Esophagus muscularis mucosa (tissue), 4 donors: Measurements from ENCODE around the gene ARHGAP32. TPM values are rescaled to one million over a fixed set of nuclear protein-coding genes. Genes with fewer than 3 reads are reported as not detected.

Experiments used
- DNase-seq: peaks from one replicate; pipeline ENCODE4 v3.0.0-alpha.2; 2017; ENCODE audit errors: extremely low spot score
- H3K27ac ChIP-seq, 4 donors: fragments of 200-600 bp; sonication (generic); replicated peaks in 1 of 4; 1 replicate in 3 of 4; 2 replicates in 1 of 4; pipeline ENCODE4 v1.5.1; 2016 to 2019; ENCODE audit warnings: mild to moderate bottlenecking in 1 of 4
- H3K27me3 ChIP-seq, 4 donors: fragments of 200-600 bp; sonication (generic); one replicate each; pipeline versions ENCODE4 v1.5.1 to v1.6.0; 2016 to 2019
- H3K36me3 ChIP-seq, 4 donors: fragments of 200-600 bp; sonication (generic); one replicate each; pipeline ENCODE4 v1.5.1; 2016 to 2019
- H3K4me1 ChIP-seq, 4 donors: fragments of 200-600 bp; sonication (generic); one replicate each; pipeline ENCODE4 v1.5.1; 2016 to 2019
- H3K4me3 ChIP-seq, 4 donors: fragments of 200-600 bp; sonication (generic); 1 replicate in 2 of 4; 2 replicates in 2 of 4; pipeline ENCODE4 v1.5.1; 2016 to 2019; ENCODE audit warnings: mild to moderate bottlenecking in 4 of 4, moderate library complexity in 1 of 4
- H3K9me3 ChIP-seq, 4 donors: fragments of 200-600 bp; sonication (generic); 1 replicate in 3 of 4; 2 replicates in 1 of 4; pipeline ENCODE4 v1.5.1; 2016 to 2019
- EP300 ChIP-seq: sonication (generic); formaldehyde crosslinking; IDR thresholded peaks from one replicate; pipeline ENCODE4 v1.6.1; 2017; ENCODE audit warnings: antibody characterized with exemption
- POLR2A ChIP-seq: fragments of 450-650 bp; IDR thresholded peaks from one replicate; pipeline ENCODE4 v1.6.1; 2017; ENCODE audit warnings: antibody characterized with exemption, moderate library complexity, mild to moderate bottlenecking, low read depth
- POLR2AphosphoS5 ChIP-seq, 2 donors: sonication (generic); formaldehyde crosslinking; IDR thresholded peaks; one replicate each; pipeline ENCODE4 v1.6.1; 2017; ENCODE audit warnings: antibody characterized with exemption in 2 of 2
- WGBS: methylation state at CpG from one replicate; pipeline ENCODE4 v1.1.5; 2018; 5-methylcytosine and 5-hydroxymethylcytosine counted together
- intact Hi-C: fragments of 100-400 bp; cut with DNase I; formaldehyde crosslinking; loops from one replicate; pipeline ENCODE4 v1.15.1; 2023
- total RNA-seq, 4 donors: library from RNA; depleted of rRNA; stranded (reverse); fragments of >200 nt; gene quantifications; one replicate each; pipeline versions ENCODE4 v1.1.0 to v1.2.1, GENCODE V29; 2016
- TF ChIP-seq, protein P1 (sequence below), 3 experiments: fragments of 200-600 bp in 2 of 3; fragments of 450-650 bp in 1 of 3; sonication (generic) in 2 of 3; IDR thresholded peaks; one replicate each; pipeline ENCODE4 v1.5.1; 2017 to 2019; ENCODE audit warnings: antibody characterized with exemption in 3 of 3, mild to moderate bottlenecking in 2 of 3, moderate library complexity in 1 of 3

Gene ARHGAP32
- total RNA-seq, 4 donors from 2014 or later, result 11.9 to 17.0 (median 15.8) TPM

DNA sequence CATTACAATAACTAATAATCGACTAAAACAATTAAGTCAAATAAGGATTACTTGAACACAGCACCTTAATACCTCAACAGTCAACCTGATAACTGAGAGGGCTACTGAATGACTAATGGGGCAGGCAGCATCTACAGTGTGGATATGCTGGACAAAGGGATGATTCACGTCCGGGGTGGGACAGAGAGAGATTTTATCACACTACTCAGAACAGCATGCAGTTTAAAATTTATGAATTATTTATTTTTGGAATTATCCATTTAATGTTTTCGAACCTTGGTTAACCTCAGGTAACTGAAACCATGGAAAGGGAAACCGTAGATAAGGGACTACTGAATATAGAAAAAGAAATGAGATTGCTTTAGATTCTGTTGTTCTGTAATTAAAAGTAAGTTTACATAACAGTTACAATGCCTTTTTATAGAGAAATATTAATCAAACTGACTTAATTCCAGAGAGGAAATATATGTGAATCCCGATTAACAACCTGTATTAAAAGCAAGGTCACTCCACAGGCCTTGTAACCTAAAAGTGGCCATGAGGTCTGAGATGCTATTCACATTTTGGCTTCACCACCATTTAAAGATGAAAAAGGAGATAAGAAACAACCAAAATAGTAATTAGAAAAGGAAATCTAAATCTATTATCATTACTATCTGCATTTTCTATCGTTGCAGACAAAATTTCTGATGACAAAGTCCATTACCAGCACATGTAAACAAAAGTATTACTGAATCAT lies 130.5 kb downstream of the ARHGAP32 start:
- Histone ChIP-seq H3K9me3 (no peaks in the 10 kb centered on the region), H3K4me3 (no peak overlapping the region), H3K27ac (no peak overlapping the region), H3K27me3 (no peaks in the 10 kb centered on the region), H3K4me1 (no peaks in the 10 kb centered on the region), H3K36me3 (peaks cover 0 to 25% (median 5%) of the 10 kb centered on the region in 4 donors)
- 91% methylated on average over 7 of the region's 7 CpGs for WGBS
- DNase-seq, result no peak
- intact Hi-C loops, result no loop called here
- TF ChIP-seq, protein P1, sequence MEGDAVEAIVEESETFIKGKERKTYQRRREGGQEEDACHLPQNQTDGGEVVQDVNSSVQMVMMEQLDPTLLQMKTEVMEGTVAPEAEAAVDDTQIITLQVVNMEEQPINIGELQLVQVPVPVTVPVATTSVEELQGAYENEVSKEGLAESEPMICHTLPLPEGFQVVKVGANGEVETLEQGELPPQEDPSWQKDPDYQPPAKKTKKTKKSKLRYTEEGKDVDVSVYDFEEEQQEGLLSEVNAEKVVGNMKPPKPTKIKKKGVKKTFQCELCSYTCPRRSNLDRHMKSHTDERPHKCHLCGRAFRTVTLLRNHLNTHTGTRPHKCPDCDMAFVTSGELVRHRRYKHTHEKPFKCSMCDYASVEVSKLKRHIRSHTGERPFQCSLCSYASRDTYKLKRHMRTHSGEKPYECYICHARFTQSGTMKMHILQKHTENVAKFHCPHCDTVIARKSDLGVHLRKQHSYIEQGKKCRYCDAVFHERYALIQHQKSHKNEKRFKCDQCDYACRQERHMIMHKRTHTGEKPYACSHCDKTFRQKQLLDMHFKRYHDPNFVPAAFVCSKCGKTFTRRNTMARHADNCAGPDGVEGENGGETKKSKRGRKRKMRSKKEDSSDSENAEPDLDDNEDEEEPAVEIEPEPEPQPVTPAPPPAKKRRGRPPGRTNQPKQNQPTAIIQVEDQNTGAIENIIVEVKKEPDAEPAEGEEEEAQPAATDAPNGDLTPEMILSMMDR (IDR thresholded peaks at IDR 0.05), result no peak
- TF ChIP-seq EP300, result no peak
- TF ChIP-seq POLR2A, result no peak
- TF ChIP-seq POLR2AphosphoS5 (IDR thresholded peaks at IDR 0.05), result no peak

DNA sequence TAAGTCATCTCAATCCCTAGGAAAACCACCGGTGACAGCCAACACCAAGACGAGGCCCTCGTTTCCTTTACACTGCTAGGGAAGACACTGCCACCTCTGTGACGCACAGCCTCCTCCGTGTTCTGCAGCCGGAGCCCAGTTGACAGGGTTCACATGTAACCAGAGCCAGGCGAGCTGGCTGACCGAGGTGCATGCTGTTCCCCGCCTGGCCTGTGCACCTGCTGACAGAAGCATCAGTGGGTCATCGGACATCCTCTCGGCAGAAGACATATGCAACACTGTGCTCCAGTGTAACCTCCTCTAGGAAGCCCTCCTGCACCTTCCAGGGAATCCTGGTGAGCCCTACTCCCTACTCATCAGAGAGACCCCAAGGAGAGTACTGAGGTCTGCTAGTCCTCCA lies 135.2 kb downstream of the ARHGAP32 start:
- no peak overlapping the region for H3K27ac ChIP-seq
- TF ChIP-seq POLR2A (no peak), POLR2AphosphoS5 (IDR thresholded peaks at IDR 0.05) (no peak), EP300 (no peak)
- TF ChIP-seq, protein P1 (IDR thresholded peaks at IDR 0.05), result no peak
- no peaks in the 10 kb centered on the region for H3K27me3 ChIP-seq
- no peak overlapping the region for H3K4me3 ChIP-seq
- no peaks in the 10 kb centered on the region for H3K4me1 ChIP-seq
- intact Hi-C loops, result no loop called here
- WGBS, result 97% methylated on average over 10 of the region's 11 CpGs
- H3K36me3 ChIP-seq, result no peaks in the 10 kb centered on the region
- DNase-seq, result no peak
- H3K9me3 ChIP-seq, result no peaks in the 10 kb centered on the region

DNA sequence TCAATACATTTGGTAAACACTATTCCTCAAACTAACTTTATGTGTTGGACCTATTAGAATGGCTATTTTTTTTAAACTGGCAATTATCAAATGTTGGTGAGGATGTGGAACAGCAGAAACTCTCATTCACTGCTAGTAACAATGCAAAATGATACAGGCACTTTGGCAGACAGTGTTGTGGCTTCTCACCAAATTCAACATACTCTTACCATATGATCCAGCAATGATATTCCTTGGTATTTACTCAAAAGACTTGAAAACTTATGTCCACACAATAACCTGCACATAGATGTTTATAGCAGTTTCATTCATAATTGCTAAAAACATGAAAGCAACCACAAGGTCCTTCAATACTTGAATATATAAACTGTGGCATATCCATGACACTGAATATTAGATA lies 136.9 kb downstream of the ARHGAP32 start:
- H3K27ac ChIP-seq, result no peak overlapping the region
- no peaks in the 10 kb centered on the region for H3K27me3 ChIP-seq
- H3K36me3 ChIP-seq, result no peaks in the 10 kb centered on the region
- no peaks in the 10 kb centered on the region for H3K4me1 ChIP-seq
- intact Hi-C loops, result no loop called here
- no peak for DNase-seq
- no peak overlapping the region for H3K4me3 ChIP-seq
- no peak for TF ChIP-seq POLR2A
- no peak for TF ChIP-seq EP300
- no peak for TF ChIP-seq POLR2AphosphoS5 (IDR thresholded peaks at IDR 0.05)
- TF ChIP-seq, protein P1 (IDR thresholded peaks at IDR 0.05), result no peak
- H3K9me3 ChIP-seq, result no peaks in the 10 kb centered on the region

DNA sequence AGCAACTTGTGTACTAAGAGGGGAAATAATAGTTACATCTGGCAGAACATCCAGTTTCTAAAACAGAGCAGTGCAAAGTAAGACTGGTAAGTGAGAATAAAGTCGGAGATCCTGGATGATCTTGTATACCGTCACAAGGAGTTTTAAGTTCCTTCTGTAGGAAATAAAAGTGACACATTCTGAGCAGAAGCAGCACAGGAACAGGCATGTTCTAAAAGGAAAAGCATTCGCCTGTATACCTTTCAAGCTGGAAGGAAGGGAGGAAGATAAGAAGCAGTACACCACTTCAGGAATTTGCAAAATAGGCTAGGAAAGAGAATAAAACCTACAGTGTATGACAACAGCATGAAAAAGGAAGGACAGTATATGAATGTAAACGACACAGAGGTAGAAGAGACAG lies 143.2 kb downstream of the ARHGAP32 start:
- Histone ChIP-seq H3K27ac (no peak overlapping the region), H3K4me3 (no peak overlapping the region), H3K9me3 (no peaks in the 10 kb centered on the region), H3K27me3 (no peaks in the 10 kb centered on the region), H3K4me1 (no peaks in the 10 kb centered on the region), H3K36me3 (no peaks in the 10 kb centered on the region)
- WGBS, result 94% methylated on average over 4 of the region's 4 CpGs
- intact Hi-C loops, result no loop called here
- no peak for DNase-seq
- TF ChIP-seq, protein P1 (IDR thresholded peaks at IDR 0.05), result no peak
- TF ChIP-seq POLR2A, result no peak
- TF ChIP-seq POLR2AphosphoS5 (IDR thresholded peaks at IDR 0.05), result no peak
- no peak for TF ChIP-seq EP300

DNA sequence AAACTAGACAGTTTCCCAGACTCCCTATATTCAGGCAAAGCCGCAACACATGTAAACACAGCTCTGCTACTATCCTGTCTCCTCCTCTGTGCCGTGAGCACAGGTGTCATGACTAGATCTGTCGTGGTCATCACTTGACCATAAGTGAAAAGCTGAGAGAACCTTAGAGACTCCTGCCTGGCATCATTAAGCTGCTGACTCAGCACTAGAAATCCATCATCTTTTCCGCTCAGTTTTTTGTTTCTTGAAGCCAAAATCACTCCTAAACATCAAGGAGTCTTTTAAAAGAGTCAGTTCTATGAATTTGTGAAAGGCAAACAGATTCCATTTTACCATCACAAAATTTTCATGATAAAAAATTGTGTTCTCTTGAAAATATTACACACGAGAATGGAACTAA lies 147.0 kb downstream of the ARHGAP32 start:
- no peak overlapping the region for H3K4me3 ChIP-seq
- no peak for TF ChIP-seq POLR2AphosphoS5 (IDR thresholded peaks at IDR 0.05)
- H3K27ac ChIP-seq, result no peak overlapping the region
- H3K4me1 ChIP-seq, result no peaks in the 10 kb centered on the region
- H3K27me3 ChIP-seq, result no peaks in the 10 kb centered on the region
- H3K9me3 ChIP-seq, result no peaks in the 10 kb centered on the region
- WGBS, result 96% methylated on average over 5 of the region's 5 CpGs
- DNase-seq, result no peak
- intact Hi-C loops, result no loop called here
- H3K36me3 ChIP-seq, result no peaks in the 10 kb centered on the region
